PFSK-1 (cell line): ENCODE measurements around the gene LRRC59.

ENCODE experiments used
- FOXP2 ChIP-seq: optimal IDR thresholded peaks from 2 replicates; pipeline ENCODE3; 2011; ENCODE audit warnings: borderline replicate concordance, control low read depth, inconsistent platforms; ENCODE audit not compliant: insufficient read depth; ENCODE audit errors: extremely low read length, extremely low read depth
- POLR2AphosphoS5 ChIP-seq: IDR thresholded peaks from 2 replicates; pipeline ENCODE4 v1.6.1; 2012; ENCODE audit warnings: low read depth, mild to moderate bottlenecking, control low read depth, low read length, moderate library complexity
- REST ChIP-seq, 2 experiments: IDR thresholded peaks; 2 replicates each; pipeline versions ENCODE4 v1.6.1 to v1.8.0; 2011 to 2012; ENCODE audit warnings: low read depth in 2 of 2, low read length in 2 of 2, control low read depth in 1 of 2, inconsistent platforms in 1 of 2, mild to moderate bottlenecking in 1 of 2, moderate library complexity in 1 of 2; ENCODE audit not compliant: insufficient read depth in 1 of 2
- SIN3A ChIP-seq: IDR thresholded peaks from 2 replicates; pipeline ENCODE4 v1.6.1; 2012; ENCODE audit warnings: mild to moderate bottlenecking, low read length, moderate library complexity, borderline replicate concordance; ENCODE audit not compliant: insufficient read depth
- TAF1 ChIP-seq: IDR thresholded peaks from 2 replicates; pipeline ENCODE4 v1.6.1; 2012; ENCODE audit warnings: low read length, control low read depth, borderline replicate concordance; ENCODE audit not compliant: insufficient read depth

The LRRC59 gene

GRCh38 chr17:50360486-50361115, 36.7 kb downstream of the LRRC59 start:
- TF ChIP-seq SIN3A (no peak), FOXP2 (no peak), POLR2AphosphoS5 (no peak), TAF1 (no peak), REST (IDR thresholded peaks at IDR 0.05; ENCODE audit: insufficient read depth in 1 of 2, low read depth in 2 of 2, low read length in 2 of 2) (no peak)

- TF ChIP-seq SIN3A (no peak), TAF1 (no peak), POLR2AphosphoS5 (no peak), REST (IDR thresholded peaks at IDR 0.05; ENCODE audit: insufficient read depth in 1 of 2, low read depth in 2 of 2, low read length in 2 of 2) (no peak), FOXP2 (no peak)
Measured at GRCh38 chr17:50359998-50360461, 37.3 kb downstream of the LRRC59 start.

GRCh38 chr17:50359005-50359699, 38.2 kb downstream of the LRRC59 start:
- no peak for TF ChIP-seq TAF1
- no peak for TF ChIP-seq FOXP2
- no peak for TF ChIP-seq SIN3A
- TF ChIP-seq POLR2AphosphoS5, result no peak; the same call in 1 of the 2 replicates

GRCh38 chr17:50358177-50358576, 39.1 kb downstream of the LRRC59 start:
- TF ChIP-seq TAF1 (no peak), REST (IDR thresholded peaks at IDR 0.05; ENCODE audit: insufficient read depth in 1 of 2, low read depth in 2 of 2, low read length in 2 of 2) (no peak)

- TF ChIP-seq REST (IDR thresholded peaks at IDR 0.05; ENCODE audit: insufficient read depth in 1 of 2, low read depth in 2 of 2, low read length in 2 of 2), result no peak
- no peak for TF ChIP-seq POLR2AphosphoS5
- no peak for TF ChIP-seq TAF1
- no peak for TF ChIP-seq SIN3A
- no peak for TF ChIP-seq FOXP2
Measured at GRCh38 chr17:50356892-50357510, 40.3 kb downstream of the LRRC59 start.
